B cell (primary cell): ENCODE measurements around the gene ACVR1. TPM values are rescaled to one million over a fixed set of nuclear protein-coding genes. Genes with fewer than 3 reads are reported as not detected.

Source experiments
- ATAC-seq: fragments of 200-7000 bp; cut with Tn5 transposase; one replicate; pipeline ENCODE4 v1.10.0; 2021; ENCODE audit warnings: low read depth, mild to moderate bottlenecking, moderate number of reproducible peaks, moderate library complexity
- CTCF ChIA-PET: fragments of 350-600 bp; sonication (Branson Sonifier 250); formaldehyde crosslinking; loops from one replicate; lab custom pipeline; 2021; ENCODE audit warnings: antibody characterized with exemption, inconsistent platforms; lab: Charles Lee
- POLR2A ChIA-PET: fragments of 350-600 bp; sonication (Branson Sonifier 250); formaldehyde crosslinking; loops from one replicate; lab custom pipeline; 2021; ENCODE audit warnings: antibody characterized with exemption; lab: Charles Lee
- DNase-seq: peaks from one replicate; pipeline ENCODE4 v3.0.0; 2013
- H2AFZ ChIP-seq: 2 replicates; pipeline ENCODE4 v1.6.1; 2012; ENCODE audit warnings: mild to moderate bottlenecking, low read depth, low read length; ENCODE audit not compliant: insufficient read depth, poor library complexity, severe bottlenecking
- H3K27ac ChIP-seq, 2 donors: 1 replicate in 1 of 2; 2 replicates in 1 of 2; pipeline ENCODE4 v1.5.1; 2012 to 2013; ENCODE audit warnings: low read length in 2 of 2, mild to moderate bottlenecking in 2 of 2, moderate library complexity in 1 of 2
- H3K27me3 ChIP-seq, 4 experiments: fragments of 200-600 bp in 1 of 4; sonication (generic) in 1 of 4; replicated peaks in 1 of 4; 1 replicate in 2 of 4; 2 replicates in 2 of 4; pipeline versions ENCODE4 v1.6.1 to v1.7.0; 2013 to 2016; ENCODE audit warnings: low read length in 3 of 4, mild to moderate bottlenecking in 2 of 4, mixed read lengths in 1 of 4, moderate library complexity in 1 of 4; ENCODE audit not compliant: insufficient read depth in 4 of 4, control insufficient read depth in 3 of 4; ENCODE audit errors: control extremely low read depth in 1 of 4
- H3K36me3 ChIP-seq, 2 experiments: replicated peaks in 1 of 2; 1 replicate in 1 of 2; 2 replicates in 1 of 2; pipeline versions ENCODE4 v1.6.1 to v1.7.1; 2013; ENCODE audit warnings: low read length in 1 of 2; ENCODE audit not compliant: insufficient read depth in 2 of 2, control insufficient read depth in 1 of 2; ENCODE audit errors: control extremely low read depth in 1 of 2, extremely low read depth in 1 of 2
- H3K4me1 ChIP-seq, 2 donors: fragments of 200-600 bp in 1 of 2; sonication (generic) in 1 of 2; 1 replicate in 1 of 2; 2 replicates in 1 of 2; pipeline versions ENCODE4 v1.5.1 to v1.6.1; 2013 to 2017; ENCODE audit warnings: low read length in 2 of 2; ENCODE audit not compliant: control insufficient read depth in 2 of 2, insufficient read depth in 2 of 2
- H3K4me2 ChIP-seq: replicated peaks from 2 replicates; pipeline ENCODE3; 2012; ENCODE audit warnings: mild to moderate bottlenecking, low read depth, low read length; ENCODE audit not compliant: poor library complexity, severe bottlenecking
- H3K4me3 ChIP-seq, 5 experiments: fragments of 200-600 bp in 1 of 5; sonication (generic) in 1 of 5; 1 replicate in 3 of 5; 2 replicates in 2 of 5; pipeline versions ENCODE4 v1.5.1 to v1.7.0; 2011 to 2016; ENCODE audit warnings: low read length in 4 of 5, mild to moderate bottlenecking in 4 of 5, low read depth in 2 of 5, control low read depth in 1 of 5, moderate library complexity in 1 of 5; ENCODE audit not compliant: insufficient read depth in 1 of 5; ENCODE audit errors: control extremely low read depth in 1 of 5, extremely low read depth in 1 of 5
- H3K79me2 ChIP-seq: fragments of 200-600 bp; sonication (generic); one replicate; pipeline ENCODE4 v1.6.0; 2016; ENCODE audit warnings: low read length; ENCODE audit not compliant: control insufficient read depth, insufficient read depth
- H3K9ac ChIP-seq: fragments of 200-600 bp; sonication (generic); 2 replicates; pipeline ENCODE4 v1.6.1; 2017; ENCODE audit warnings: mild to moderate bottlenecking, low read length, moderate library complexity
- H3K9me3 ChIP-seq, 3 donors: one replicate each; pipeline versions ENCODE4 v1.6.1 to v1.7.1; 2013; ENCODE audit warnings: low read length in 2 of 3; ENCODE audit not compliant: control insufficient read depth in 2 of 3, insufficient read depth in 1 of 3; ENCODE audit errors: control extremely low read depth in 1 of 3
- H4K20me1 ChIP-seq: 2 replicates; pipeline ENCODE4 v1.6.0; 2012; ENCODE audit warnings: mild to moderate bottlenecking, low read length; ENCODE audit not compliant: insufficient read depth, control insufficient read depth, poor library complexity, severe bottlenecking
- H3K27ac Mint-ChIP-seq: one replicate; pipeline ENCODE4 v1.8.0; 2021; ENCODE audit warnings: mixed read lengths
- H3K27me3 Mint-ChIP-seq: one replicate; pipeline ENCODE4 v1.8.0; 2021; ENCODE audit warnings: mixed read lengths
- H3K4me1 Mint-ChIP-seq: one replicate; pipeline ENCODE4 v1.8.0; 2021; ENCODE audit warnings: mixed read lengths
- H3K4me3 Mint-ChIP-seq: one replicate; pipeline ENCODE4 v1.8.0; 2021; ENCODE audit warnings: mixed read lengths
- H3K9me3 Mint-ChIP-seq: one replicate; pipeline ENCODE4 v1.8.0; 2022; ENCODE audit warnings: mixed read lengths; ENCODE audit not compliant: insufficient read depth
- EZH2 ChIP-seq: IDR thresholded peaks from 2 replicates; pipeline ENCODE4 v1.6.1; 2012; ENCODE audit warnings: borderline replicate concordance, low read depth, mild to moderate bottlenecking, moderate library complexity, low read length; ENCODE audit not compliant: insufficient read depth, poor library complexity, severe bottlenecking
- WGBS: methylation state at CpG from one replicate; pipeline ENCODE4 v1.1.5; 2013; ENCODE audit warnings: missing lambda C conversion rate; ENCODE audit not compliant: insufficient coverage; 5-methylcytosine and 5-hydroxymethylcytosine counted together
- intact Hi-C: fragments of 100-400 bp; cut with micrococcal nuclease; formaldehyde crosslinking; loops from one replicate; pipeline ENCODE4 v1.10.0; 2022
- polyA plus RNA-seq: library from polyadenylated mRNA; depleted of rRNA; stranded (reverse); fragments of >200 nt; gene quantifications from 2 replicates; pipeline ENCODE4 v1.2.3, GENCODE V29; 2012
- total RNA-seq, 2 donors: library from RNA; stranded (reverse); fragments of 120-200 nt in 1 of 2; gene quantifications; 1 replicate in 1 of 2; 2 replicates in 1 of 2; pipeline versions ENCODE4 v1.2.3 to v1.2.4, GENCODE V29; 2013 to 2022
- TF ChIP-seq, protein P1 (sequence below): fragments of 200-600 bp; IDR thresholded peaks from one replicate; pipeline ENCODE4 v1.8.0; 2022; ENCODE audit warnings: antibody characterized with exemption, mild to moderate bottlenecking

The ACVR1 gene
- total and polyA plus RNA-seq, 2 donors (not counting 1 experiment from before 2014, with no cell fraction given): 3.7 to 11.7 TPM

GRCh38 chr2:157783245-157783644 lies 92.9 kb downstream of the ACVR1 start:
- Histone ChIP-seq H2AFZ (no peak overlapping the region), H3K9ac (no peak overlapping the region), H3K4me1 (no peaks in the 10 kb centered on the region), H3K36me3 (no peaks in the 10 kb centered on the region), H3K4me2 (no peak overlapping the region), H3K27ac (no peak overlapping the region), H3K9me3 (no peaks in the 10 kb centered on the region), H4K20me1 (no peaks in the 10 kb centered on the region), H3K4me3 (no peak overlapping the region), H3K79me2 (no peaks in the 10 kb centered on the region), H3K27me3 (no peaks in the 10 kb centered on the region)
- DNase-seq (no peak), ATAC-seq (no peak)
- CTCF ChIA-PET: no interaction called here
- Mint-ChIP-seq H3K27ac (no peak overlapping the region), H3K4me3 (no peak overlapping the region), H3K9me3 (no peaks in the 10 kb centered on the region), H3K4me1 (no peaks in the 10 kb centered on the region), H3K27me3 (no peaks in the 10 kb centered on the region)
- 63% methylated on average over 1 of the region's 2 CpGs for WGBS
- no peak for TF ChIP-seq EZH2
- TF ChIP-seq, protein P1, sequence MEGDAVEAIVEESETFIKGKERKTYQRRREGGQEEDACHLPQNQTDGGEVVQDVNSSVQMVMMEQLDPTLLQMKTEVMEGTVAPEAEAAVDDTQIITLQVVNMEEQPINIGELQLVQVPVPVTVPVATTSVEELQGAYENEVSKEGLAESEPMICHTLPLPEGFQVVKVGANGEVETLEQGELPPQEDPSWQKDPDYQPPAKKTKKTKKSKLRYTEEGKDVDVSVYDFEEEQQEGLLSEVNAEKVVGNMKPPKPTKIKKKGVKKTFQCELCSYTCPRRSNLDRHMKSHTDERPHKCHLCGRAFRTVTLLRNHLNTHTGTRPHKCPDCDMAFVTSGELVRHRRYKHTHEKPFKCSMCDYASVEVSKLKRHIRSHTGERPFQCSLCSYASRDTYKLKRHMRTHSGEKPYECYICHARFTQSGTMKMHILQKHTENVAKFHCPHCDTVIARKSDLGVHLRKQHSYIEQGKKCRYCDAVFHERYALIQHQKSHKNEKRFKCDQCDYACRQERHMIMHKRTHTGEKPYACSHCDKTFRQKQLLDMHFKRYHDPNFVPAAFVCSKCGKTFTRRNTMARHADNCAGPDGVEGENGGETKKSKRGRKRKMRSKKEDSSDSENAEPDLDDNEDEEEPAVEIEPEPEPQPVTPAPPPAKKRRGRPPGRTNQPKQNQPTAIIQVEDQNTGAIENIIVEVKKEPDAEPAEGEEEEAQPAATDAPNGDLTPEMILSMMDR: no peak
- intact Hi-C loops: no loop called here
- POLR2A ChIA-PET: no interaction called here

GRCh38 chr2:157782057-157782845 lies 93.9 kb downstream of the ACVR1 start:
- H3K4me3 Mint-ChIP-seq: no peak overlapping the region
- Histone ChIP-seq H2AFZ (no peak overlapping the region), H3K27me3 (no peaks in the 10 kb centered on the region), H3K4me1 (no peaks in the 10 kb centered on the region), H3K4me2 (no peak overlapping the region), H3K4me3 (no peak overlapping the region), H3K9me3 (no peaks in the 10 kb centered on the region), H3K36me3 (no peaks in the 10 kb centered on the region), H4K20me1 (no peaks in the 10 kb centered on the region), H3K27ac (no peak overlapping the region), H3K9ac (no peak overlapping the region), H3K79me2 (no peaks in the 10 kb centered on the region)
- ChIA-PET CTCF (interaction anchor here (1.4 kb wide), 1 partner anchor 229 kb away, joined by 3 read pairs; no protein-coding TSS in a partner anchor), POLR2A (no interaction called here)
- no peaks in the 10 kb centered on the region for H3K27me3 Mint-ChIP-seq
- no peaks in the 10 kb centered on the region for H3K9me3 Mint-ChIP-seq
- DNase-seq (no peak), ATAC-seq (no peak)
- WGBS: 28% methylated on average over 2 of the region's 4 CpGs
- H3K27ac Mint-ChIP-seq: no peak overlapping the region
- intact Hi-C loops: no loop called here
- no peaks in the 10 kb centered on the region for H3K4me1 Mint-ChIP-seq
- TF ChIP-seq EZH2: no peak
- TF ChIP-seq, protein P1: no peak
